Liver (tissue), 9 donors: ENCODE data around the gene OSBPL1A. TPM values are rescaled to one million over a fixed set of nuclear protein-coding genes. Genes with fewer than 3 reads are reported as not detected.

Source experiments
- DNase-seq: peaks from one replicate; pipeline ENCODE4 v3.0.0-alpha.2; 2017; ENCODE audit warnings: low spot score
- H3K27ac ChIP-seq, 2 donors: one replicate each; pipeline ENCODE4 v1.7.0; 2013; ENCODE audit warnings: inconsistent platforms in 2 of 2, low read length in 2 of 2, control low read depth in 1 of 2, low read depth in 1 of 2, mild to moderate bottlenecking in 1 of 2
- H3K27me3 ChIP-seq, 4 donors: one replicate each; pipeline versions ENCODE4 v1.6.1 to v1.7.0; 2013; ENCODE audit warnings: low read length in 3 of 4, inconsistent platforms in 1 of 4, mild to moderate bottlenecking in 1 of 4, moderate library complexity in 1 of 4; ENCODE audit not compliant: control insufficient read depth in 4 of 4, insufficient read depth in 4 of 4
- H3K36me3 ChIP-seq, 4 donors: one replicate each; pipeline versions ENCODE4 v1.6.1 to v1.7.0; 2013; ENCODE audit warnings: low read length in 3 of 4, mild to moderate bottlenecking in 3 of 4, low read depth in 1 of 4, moderate library complexity in 1 of 4; ENCODE audit not compliant: control insufficient read depth in 4 of 4, insufficient read depth in 3 of 4
- H3K4me1 ChIP-seq, 4 donors: one replicate each; pipeline versions ENCODE4 v1.6.1 to v1.7.0; 2013; ENCODE audit warnings: low read length in 3 of 4, mild to moderate bottlenecking in 3 of 4, moderate library complexity in 1 of 4; ENCODE audit not compliant: control insufficient read depth in 4 of 4, insufficient read depth in 4 of 4
- H3K4me3 ChIP-seq, 3 donors: one replicate each; pipeline versions ENCODE4 v1.6.1 to v1.7.0; 2013; ENCODE audit warnings: low read length in 3 of 3, control low read depth in 1 of 3, low read depth in 1 of 3, mild to moderate bottlenecking in 1 of 3
- H3K9ac ChIP-seq, 2 donors: one replicate each; pipeline ENCODE4 v1.7.0; 2013; ENCODE audit warnings: low read length in 2 of 2, mild to moderate bottlenecking in 2 of 2, moderate library complexity in 2 of 2, control low read depth in 1 of 2, low read depth in 1 of 2
- H3K9me3 ChIP-seq, 4 donors: one replicate each; pipeline versions ENCODE4 v1.6.1 to v1.7.0; 2013; ENCODE audit warnings: low read length in 3 of 4; ENCODE audit not compliant: control insufficient read depth in 4 of 4
- EGR1 ChIP-seq, 2 donors: IDR thresholded peaks; 2 replicates each; pipeline ENCODE4 v1.6.1; 2016 to 2018; ENCODE audit warnings: antibody characterized with exemption in 2 of 2, low read depth in 2 of 2
- FOXA1 ChIP-seq: IDR thresholded peaks from 2 replicates; pipeline ENCODE4 v1.6.1; 2016; ENCODE audit warnings: antibody characterized with exemption
- FOXA2 ChIP-seq: IDR thresholded peaks from 2 replicates; pipeline ENCODE4 v1.6.1; 2016; ENCODE audit warnings: antibody characterized with exemption
- GABPA ChIP-seq, 2 donors: IDR thresholded peaks in 1 of 2; conservative IDR thresholded peaks in 1 of 2; 2 replicates each; pipeline ENCODE4 v1.6.1; 2016; ENCODE audit warnings: antibody characterized with exemption in 2 of 2, mild to moderate bottlenecking in 1 of 2, moderate library complexity in 1 of 2
- HNF4A ChIP-seq, 2 donors: conservative IDR thresholded peaks; 2 replicates each; pipeline ENCODE4 v1.6.1; 2016; ENCODE audit warnings: antibody characterized with exemption in 2 of 2, mild to moderate bottlenecking in 2 of 2
- HNF4G ChIP-seq: IDR thresholded peaks from 2 replicates; pipeline ENCODE4 v1.6.1; 2016; ENCODE audit warnings: antibody characterized with exemption
- JUND ChIP-seq, 2 donors: IDR thresholded peaks; 2 replicates each; pipeline ENCODE4 v1.6.1; 2016; ENCODE audit warnings: antibody characterized with exemption in 2 of 2
- NR2F2 ChIP-seq: IDR thresholded peaks from 2 replicates; pipeline ENCODE4 v1.6.1; 2016; ENCODE audit warnings: antibody characterized with exemption
- RAD21 ChIP-seq, 2 donors: IDR thresholded peaks; 2 replicates each; pipeline ENCODE4 v1.6.1; 2016; ENCODE audit warnings: antibody characterized with exemption in 2 of 2, mild to moderate bottlenecking in 2 of 2
- RXRA ChIP-seq, 2 donors: IDR thresholded peaks; 2 replicates each; pipeline ENCODE4 v1.6.1; 2017 to 2018; ENCODE audit warnings: antibody characterized with exemption in 2 of 2, mild to moderate bottlenecking in 1 of 2
- SP1 ChIP-seq: IDR thresholded peaks from 2 replicates; pipeline ENCODE4 v1.6.1; 2018; ENCODE audit warnings: antibody characterized with exemption, mild to moderate bottlenecking
- TAF1 ChIP-seq: conservative IDR thresholded peaks from 2 replicates; pipeline ENCODE4 v1.6.1; 2016; ENCODE audit warnings: antibody characterized with exemption, mild to moderate bottlenecking
- YY1 ChIP-seq: IDR thresholded peaks from 2 replicates; pipeline ENCODE4 v1.6.1; 2016; ENCODE audit warnings: antibody characterized with exemption, mild to moderate bottlenecking
- WGBS: extraction: QIAGEN DNeasy Blood & Tissue Kit; methylation state at CpG from one replicate; pipeline ENCODE4 v1.1.7; 2013; 5-methylcytosine and 5-hydroxymethylcytosine counted together
- polyA plus RNA-seq, 2 donors: library from polyadenylated mRNA; stranded (reverse) in 1 of 2; unstranded in 1 of 2; fragments of 200-250 nt in 1 of 2; fragments of >200 nt in 1 of 2; fragmentation: Nextera tagmentation in 1 of 2; extraction: Ambion mirVana in 1 of 2; gene quantifications; one replicate each; pipeline versions ENCODE4 v1.2.1 to v1.2.3, GENCODE V29; 2013 to 2015
- total RNA-seq, 2 donors: library from RNA; depleted of rRNA; stranded (reverse); fragments of >200 nt; gene quantifications; one replicate each; pipeline ENCODE4 v1.2.3, GENCODE V29; 2014
- TF ChIP-seq, protein P1 (sequence below): fragments of 150-350 bp; IDR thresholded peaks from 2 replicates; pipeline ENCODE4 v1.5.1; 2017; ENCODE audit warnings: improper control_type of control experiment, low read depth, low read length; ENCODE audit not compliant: missing input control
- TF ChIP-seq, protein P2 (sequence below): IDR thresholded peaks from 2 replicates; pipeline ENCODE4 v1.6.1; 2016; ENCODE audit warnings: antibody characterized with exemption
- TF ChIP-seq, protein P3 (sequence below): IDR thresholded peaks from 2 replicates; pipeline ENCODE4 v1.6.1; 2016; ENCODE audit warnings: antibody characterized with exemption
- TF ChIP-seq, protein P4 (sequence below): IDR thresholded peaks from 2 replicates; pipeline ENCODE4 v1.6.1; 2016; ENCODE audit warnings: antibody characterized with exemption, mild to moderate bottlenecking
- donor health status: healthy.
- donor health status: healthy.
- donor health status: healthy.
- donor health status: healthy.
- donor health status: healthy.

The OSBPL1A gene
- total and polyA plus RNA-seq, 4 donors = 5.4 to 12.6 (median 8.9) TPM

DNA sequence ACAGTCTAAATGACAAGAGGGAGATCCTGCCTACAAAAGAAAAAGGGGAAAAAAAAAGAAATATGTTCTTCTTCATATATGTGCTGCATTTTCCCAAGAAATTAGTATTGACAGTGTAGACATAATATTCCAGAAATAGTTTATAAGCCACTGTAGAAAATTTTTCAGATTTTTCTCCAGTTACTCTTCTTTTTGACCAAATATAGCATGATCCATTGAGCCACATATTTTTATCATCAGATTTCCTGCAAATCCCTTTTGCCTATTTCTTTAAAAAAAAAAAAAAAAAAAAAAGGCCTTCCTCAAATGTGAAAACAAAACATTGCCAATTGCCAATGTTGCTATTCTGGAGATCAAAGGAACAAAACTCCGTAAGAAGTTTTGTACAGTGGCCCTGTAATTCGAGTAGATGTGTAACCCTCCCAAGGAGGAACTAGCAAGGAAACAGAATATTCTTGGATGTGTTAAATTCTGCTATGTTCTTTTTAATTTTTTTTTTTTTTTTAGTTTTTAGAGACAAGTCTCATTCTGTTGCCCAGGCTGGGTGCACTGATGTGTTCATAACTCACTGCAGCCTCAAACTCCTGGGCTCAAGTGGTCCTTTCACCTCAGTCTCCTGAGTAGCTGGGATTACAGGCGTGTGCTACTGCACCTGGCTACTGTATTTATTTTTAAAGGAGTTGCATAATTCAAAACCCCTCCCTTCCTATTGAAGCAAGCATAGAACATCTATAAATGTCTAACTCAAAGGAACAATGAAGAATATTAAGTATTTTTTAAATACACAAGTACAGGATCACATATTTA, 271.3 kb downstream of the OSBPL1A start:
- WGBS = 52% methylated on average over 3 of the region's 3 CpGs
- Histone ChIP-seq H3K9me3 (no peaks in the 10 kb centered on the region), H3K4me1 (peaks cover 0 to 7% (median 2%) of the 10 kb centered on the region in 4 donors), H3K4me3 (no peak overlapping the region), H3K27me3 (no peaks in the 10 kb centered on the region), H3K27ac (no peak overlapping the region), H3K9ac (no peak overlapping the region), H3K36me3 (peaks cover 11 to 67% (median 61%) of the 10 kb centered on the region in 4 donors)
- DNase-seq = no peak
- TF ChIP-seq JUND (IDR thresholded peaks at IDR 0.05) = no peak

DNA sequence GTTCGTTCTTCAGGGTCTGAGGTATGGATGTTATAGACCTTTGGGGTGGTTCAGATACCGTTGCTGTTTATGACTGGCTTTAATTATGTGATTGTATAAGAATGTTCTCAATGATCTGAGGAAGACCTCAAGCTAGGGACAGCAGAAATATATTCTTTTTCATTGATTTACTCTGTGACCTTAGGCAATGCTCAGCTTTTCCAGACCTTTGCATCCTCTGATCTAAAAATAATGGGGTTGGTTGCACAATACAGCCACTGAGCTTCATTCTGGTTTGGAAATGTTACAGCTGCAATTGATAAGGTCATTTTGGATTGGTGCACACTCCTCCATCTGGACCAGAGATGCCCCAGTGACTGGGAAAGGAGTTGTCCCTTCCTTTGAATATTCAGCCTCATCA, 276.0 kb downstream of the OSBPL1A start:
- WGBS = 62% methylated on average over 2 of the region's 2 CpGs
- Histone ChIP-seq H3K9ac (no peak overlapping the region), H3K27ac (no peak overlapping the region), H3K4me3 (no peak overlapping the region), H3K27me3 (no peaks in the 10 kb centered on the region), H3K36me3 (peaks cover 7 to 53% (median 44%) of the 10 kb centered on the region in 4 donors), H3K4me1 (peaks cover 1 to 27% (median 16%) of the 10 kb centered on the region in 4 donors), H3K9me3 (no peaks in the 10 kb centered on the region)
- TF ChIP-seq RAD21 (IDR thresholded peaks at IDR 0.05) (peak in 1 of 2 donors; percentile 63), EGR1 (IDR thresholded peaks at IDR 0.05; ENCODE audit: low read depth in 2 of 2) (peak in 1 of 2 donors; percentile 77), HNF4G (peak; percentile 33), JUND (IDR thresholded peaks at IDR 0.05) (peak; percentile 83 to 94), TAF1 (no peak), FOXA2 (no peak), GABPA (IDR thresholded peaks at IDR 0.05 in 1 of 2, conservative IDR thresholded peaks at IDR 0.05 in 1 of 2) (peak in 1 of 2 donors; percentile 30), HNF4A (conservative IDR thresholded peaks at IDR 0.05) (peak; percentile 82 to 85), SP1 (peak; percentile 63), RXRA (IDR thresholded peaks at IDR 0.05) (peak; percentile 77 to 85), NR2F2 (peak; percentile 13)
- TF ChIP-seq, protein P1, sequence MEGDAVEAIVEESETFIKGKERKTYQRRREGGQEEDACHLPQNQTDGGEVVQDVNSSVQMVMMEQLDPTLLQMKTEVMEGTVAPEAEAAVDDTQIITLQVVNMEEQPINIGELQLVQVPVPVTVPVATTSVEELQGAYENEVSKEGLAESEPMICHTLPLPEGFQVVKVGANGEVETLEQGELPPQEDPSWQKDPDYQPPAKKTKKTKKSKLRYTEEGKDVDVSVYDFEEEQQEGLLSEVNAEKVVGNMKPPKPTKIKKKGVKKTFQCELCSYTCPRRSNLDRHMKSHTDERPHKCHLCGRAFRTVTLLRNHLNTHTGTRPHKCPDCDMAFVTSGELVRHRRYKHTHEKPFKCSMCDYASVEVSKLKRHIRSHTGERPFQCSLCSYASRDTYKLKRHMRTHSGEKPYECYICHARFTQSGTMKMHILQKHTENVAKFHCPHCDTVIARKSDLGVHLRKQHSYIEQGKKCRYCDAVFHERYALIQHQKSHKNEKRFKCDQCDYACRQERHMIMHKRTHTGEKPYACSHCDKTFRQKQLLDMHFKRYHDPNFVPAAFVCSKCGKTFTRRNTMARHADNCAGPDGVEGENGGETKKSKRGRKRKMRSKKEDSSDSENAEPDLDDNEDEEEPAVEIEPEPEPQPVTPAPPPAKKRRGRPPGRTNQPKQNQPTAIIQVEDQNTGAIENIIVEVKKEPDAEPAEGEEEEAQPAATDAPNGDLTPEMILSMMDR = no peak
- TF ChIP-seq, protein P2, sequence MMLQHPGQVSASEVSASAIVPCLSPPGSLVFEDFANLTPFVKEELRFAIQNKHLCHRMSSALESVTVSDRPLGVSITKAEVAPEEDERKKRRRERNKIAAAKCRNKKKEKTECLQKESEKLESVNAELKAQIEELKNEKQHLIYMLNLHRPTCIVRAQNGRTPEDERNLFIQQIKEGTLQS = peak; percentile 61
- no peak for DNase-seq

DNA sequence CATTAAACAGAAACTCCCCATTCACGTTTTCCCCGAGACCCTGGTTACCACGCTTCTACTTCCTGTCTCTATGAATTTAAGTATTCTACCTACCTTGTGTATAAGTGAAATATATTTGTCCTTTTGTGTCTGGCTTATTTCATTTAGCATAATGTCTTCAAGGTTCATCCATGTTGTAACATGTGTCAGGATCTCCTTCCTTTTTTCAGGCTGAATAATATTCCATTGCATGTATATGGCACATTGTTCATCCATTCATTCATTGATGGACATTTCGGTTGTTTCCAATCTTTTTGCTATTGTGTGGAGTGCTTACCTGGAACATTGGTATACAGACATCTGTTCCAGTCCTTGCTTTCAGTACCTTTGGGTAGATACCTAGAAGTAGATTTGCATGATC, 276.9 kb downstream of the OSBPL1A start:
- WGBS = 95% methylated on average over 4 of the region's 4 CpGs
- H3K27me3 ChIP-seq = no peaks in the 10 kb centered on the region
- DNase-seq = no peak
- H3K36me3 ChIP-seq = peaks cover 6 to 50% (median 44%) of the 10 kb centered on the region in 4 donors
- no peak overlapping the region for H3K27ac ChIP-seq
- no peak overlapping the region for H3K9ac ChIP-seq
- no peaks in the 10 kb centered on the region for H3K9me3 ChIP-seq
- H3K4me3 ChIP-seq = no peak overlapping the region
- H3K4me1 ChIP-seq = peaks cover 4 to 35% (median 20%) of the 10 kb centered on the region in 4 donors
- TF ChIP-seq, protein P3, sequence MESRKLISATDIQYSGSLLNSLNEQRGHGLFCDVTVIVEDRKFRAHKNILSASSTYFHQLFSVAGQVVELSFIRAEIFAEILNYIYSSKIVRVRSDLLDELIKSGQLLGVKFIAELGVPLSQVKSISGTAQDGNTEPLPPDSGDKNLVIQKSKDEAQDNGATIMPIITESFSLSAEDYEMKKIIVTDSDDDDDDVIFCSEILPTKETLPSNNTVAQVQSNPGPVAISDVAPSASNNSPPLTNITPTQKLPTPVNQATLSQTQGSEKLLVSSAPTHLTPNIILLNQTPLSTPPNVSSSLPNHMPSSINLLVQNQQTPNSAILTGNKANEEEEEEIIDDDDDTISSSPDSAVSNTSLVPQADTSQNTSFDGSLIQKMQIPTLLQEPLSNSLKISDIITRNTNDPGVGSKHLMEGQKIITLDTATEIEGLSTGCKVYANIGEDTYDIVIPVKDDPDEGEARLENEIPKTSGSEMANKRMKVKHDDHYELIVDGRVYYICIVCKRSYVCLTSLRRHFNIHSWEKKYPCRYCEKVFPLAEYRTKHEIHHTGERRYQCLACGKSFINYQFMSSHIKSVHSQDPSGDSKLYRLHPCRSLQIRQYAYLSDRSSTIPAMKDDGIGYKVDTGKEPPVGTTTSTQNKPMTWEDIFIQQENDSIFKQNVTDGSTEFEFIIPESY = no peak
- TF ChIP-seq, protein P2 = no peak
- TF ChIP-seq GABPA (IDR thresholded peaks at IDR 0.05 in 1 of 2, conservative IDR thresholded peaks at IDR 0.05 in 1 of 2) (no peak), FOXA1 (no peak), EGR1 (IDR thresholded peaks at IDR 0.05; ENCODE audit: low read depth in 2 of 2) (no peak), YY1 (no peak)
- TF ChIP-seq, protein P4, sequence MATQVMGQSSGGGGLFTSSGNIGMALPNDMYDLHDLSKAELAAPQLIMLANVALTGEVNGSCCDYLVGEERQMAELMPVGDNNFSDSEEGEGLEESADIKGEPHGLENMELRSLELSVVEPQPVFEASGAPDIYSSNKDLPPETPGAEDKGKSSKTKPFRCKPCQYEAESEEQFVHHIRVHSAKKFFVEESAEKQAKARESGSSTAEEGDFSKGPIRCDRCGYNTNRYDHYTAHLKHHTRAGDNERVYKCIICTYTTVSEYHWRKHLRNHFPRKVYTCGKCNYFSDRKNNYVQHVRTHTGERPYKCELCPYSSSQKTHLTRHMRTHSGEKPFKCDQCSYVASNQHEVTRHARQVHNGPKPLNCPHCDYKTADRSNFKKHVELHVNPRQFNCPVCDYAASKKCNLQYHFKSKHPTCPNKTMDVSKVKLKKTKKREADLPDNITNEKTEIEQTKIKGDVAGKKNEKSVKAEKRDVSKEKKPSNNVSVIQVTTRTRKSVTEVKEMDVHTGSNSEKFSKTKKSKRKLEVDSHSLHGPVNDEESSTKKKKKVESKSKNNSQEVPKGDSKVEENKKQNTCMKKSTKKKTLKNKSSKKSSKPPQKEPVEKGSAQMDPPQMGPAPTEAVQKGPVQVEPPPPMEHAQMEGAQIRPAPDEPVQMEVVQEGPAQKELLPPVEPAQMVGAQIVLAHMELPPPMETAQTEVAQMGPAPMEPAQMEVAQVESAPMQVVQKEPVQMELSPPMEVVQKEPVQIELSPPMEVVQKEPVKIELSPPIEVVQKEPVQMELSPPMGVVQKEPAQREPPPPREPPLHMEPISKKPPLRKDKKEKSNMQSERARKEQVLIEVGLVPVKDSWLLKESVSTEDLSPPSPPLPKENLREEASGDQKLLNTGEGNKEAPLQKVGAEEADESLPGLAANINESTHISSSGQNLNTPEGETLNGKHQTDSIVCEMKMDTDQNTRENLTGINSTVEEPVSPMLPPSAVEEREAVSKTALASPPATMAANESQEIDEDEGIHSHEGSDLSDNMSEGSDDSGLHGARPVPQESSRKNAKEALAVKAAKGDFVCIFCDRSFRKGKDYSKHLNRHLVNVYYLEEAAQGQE = no peak
- TF ChIP-seq, protein P1 = no peak
